Measurements from ENCODE around the gene ZEB1.
"Not testable (repeated sequence)": the region's sequence is repeated elsewhere in the genome, so short reads cannot be mapped to it uniquely, and the experiment has no call there.

Gene ZEB1

GRCh38 chr10:31362023-31362641 lies 43.1 kb downstream of the ZEB1 start:
- in situ Hi-C loops (cut with MboI; ENCODE audit: low sequenced_read_pairs): no loop called here

DNA sequence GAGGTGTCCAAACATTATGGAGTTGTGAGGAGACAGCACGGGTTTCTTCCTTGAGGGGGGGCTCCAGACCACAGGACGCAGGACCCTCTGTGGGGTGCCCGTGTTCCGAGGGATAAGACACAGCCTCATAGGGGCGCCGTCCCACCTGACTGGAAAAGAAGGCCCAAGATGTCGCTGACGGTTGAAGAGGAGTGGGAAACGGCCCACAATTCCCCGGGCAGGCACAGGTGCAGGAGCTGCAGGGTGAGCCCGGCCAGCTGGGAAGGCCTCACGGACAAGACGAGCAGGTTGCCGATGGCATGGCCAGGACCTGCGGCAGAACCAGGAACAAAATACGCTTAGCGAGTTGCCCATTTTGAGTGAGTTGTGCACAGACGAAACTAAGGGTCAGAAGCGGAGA lies 44.7 kb downstream of the ZEB1 start:
- in situ Hi-C loops (cut with MboI; ENCODE audit: low sequenced_read_pairs): not testable (repeated sequence)

GRCh38 chr10:31364238-31364637 lies 45.2 kb downstream of the ZEB1 start:
- in situ Hi-C loops (cut with MboI; ENCODE audit: low sequenced_read_pairs): not testable (repeated sequence)

GRCh38 chr10:31366703-31367102 lies 47.7 kb downstream of the ZEB1 start:
- in situ Hi-C loops (cut with MboI; ENCODE audit: low sequenced_read_pairs): no loop called here

GRCh38 chr10:31368724-31369123 lies 49.7 kb downstream of the ZEB1 start:
- in situ Hi-C loops (cut with MboI; ENCODE audit: low sequenced_read_pairs): no loop called here

GRCh38 chr10:31372439-31372838 lies 53.4 kb downstream of the ZEB1 start:
- in situ Hi-C loops (cut with MboI; ENCODE audit: low sequenced_read_pairs): no loop called here

DNA sequence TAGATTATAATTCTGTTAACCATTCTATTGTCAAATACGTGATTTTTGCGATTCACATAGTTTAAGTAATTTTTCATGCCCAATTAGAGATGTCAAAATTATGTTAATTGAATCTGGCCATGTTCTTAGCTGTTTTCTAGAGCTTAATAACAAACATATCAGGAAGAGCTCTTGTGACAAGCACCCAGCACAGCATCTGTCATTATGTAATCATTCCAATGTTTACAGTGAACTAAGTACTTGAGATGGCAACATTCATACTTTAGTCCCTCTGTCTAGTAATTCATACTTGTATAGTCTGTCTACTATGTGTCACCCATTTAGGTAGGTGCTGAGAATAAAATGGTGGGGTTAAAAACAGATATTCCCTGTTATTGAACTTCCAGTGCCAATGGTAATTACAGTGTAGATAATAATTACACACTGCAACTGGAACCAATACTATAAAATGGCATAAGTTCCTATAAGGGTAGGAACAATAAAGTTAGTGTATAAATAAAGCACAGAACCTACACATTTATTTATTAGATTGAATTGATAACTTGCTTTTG lies 55.2 kb downstream of the ZEB1 start:
- in situ Hi-C loops (cut with MboI; ENCODE audit: low sequenced_read_pairs): no loop called here

GRCh38 chr10:31381171-31381570 lies 62.2 kb downstream of the ZEB1 start:
- in situ Hi-C loops (cut with MboI; ENCODE audit: low sequenced_read_pairs): no loop called here

- in situ Hi-C loops (cut with MboI; ENCODE audit: low sequenced_read_pairs): no loop called here
Measured at GRCh38 chr10:31381766-31382316, 62.8 kb downstream of the ZEB1 start.

- in situ Hi-C loops (cut with MboI; ENCODE audit: low sequenced_read_pairs): no loop called here
Measured at GRCh38 chr10:31383810-31384588, 65.0 kb downstream of the ZEB1 start.

GRCh38 chr10:31384589-31384949 lies 65.6 kb downstream of the ZEB1 start:
- in situ Hi-C loops (cut with MboI; ENCODE audit: low sequenced_read_pairs): no loop called here

- in situ Hi-C loops (cut with MboI; ENCODE audit: low sequenced_read_pairs): no loop called here
Measured at GRCh38 chr10:31390804-31391203, 71.8 kb downstream of the ZEB1 start.

DNA sequence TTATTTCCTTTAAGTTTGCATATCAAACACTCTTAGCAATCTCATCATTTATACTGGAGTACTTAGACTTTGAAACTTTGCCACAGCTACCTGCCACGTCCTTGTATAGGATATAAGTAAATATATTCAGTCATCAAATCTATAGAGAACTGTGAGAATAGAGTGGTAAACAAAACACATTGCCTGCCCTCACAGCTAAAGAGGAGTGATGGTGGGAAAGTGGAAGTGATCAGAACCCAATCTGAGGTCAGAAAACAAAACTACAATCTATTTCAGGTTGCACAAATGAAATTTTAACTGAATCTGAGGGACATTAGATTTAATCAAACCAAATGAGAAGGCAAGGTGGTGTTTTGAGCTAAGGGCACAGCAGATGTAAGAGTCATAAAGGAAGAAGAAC lies 74.8 kb downstream of the ZEB1 start:
- in situ Hi-C loops (cut with MboI; ENCODE audit: low sequenced_read_pairs): no loop called here

GRCh38 chr10:31395695-31396094 lies 76.7 kb downstream of the ZEB1 start:
- in situ Hi-C loops (cut with MboI; ENCODE audit: low sequenced_read_pairs): no loop called here

DNA sequence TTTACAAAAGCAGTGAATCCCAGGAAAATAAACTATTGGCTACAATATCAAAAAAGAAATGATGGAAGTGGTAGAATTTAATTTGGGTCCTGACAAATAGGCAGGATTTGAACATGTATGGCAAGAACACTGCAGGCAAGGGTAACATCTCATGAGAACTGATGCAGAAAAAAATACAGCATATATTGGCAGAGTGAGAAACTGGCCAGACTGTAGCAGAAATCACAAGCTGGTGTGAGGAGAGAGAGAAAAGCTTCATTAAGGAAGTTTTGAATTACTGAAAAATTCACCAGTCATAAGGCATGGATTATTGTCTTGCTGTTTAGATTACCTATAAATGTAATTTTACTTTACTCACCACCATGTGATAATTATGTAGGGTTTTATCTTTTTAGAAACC lies 77.4 kb downstream of the ZEB1 start:
- in situ Hi-C loops (cut with MboI; ENCODE audit: low sequenced_read_pairs): no loop called here

- in situ Hi-C loops (cut with MboI; ENCODE audit: low sequenced_read_pairs): no loop called here
Measured at GRCh38 chr10:31397852-31398251, 78.8 kb downstream of the ZEB1 start.

GRCh38 chr10:31399171-31399570 lies 80.2 kb downstream of the ZEB1 start:
- in situ Hi-C loops (cut with MboI; ENCODE audit: low sequenced_read_pairs): no loop called here

DNA sequence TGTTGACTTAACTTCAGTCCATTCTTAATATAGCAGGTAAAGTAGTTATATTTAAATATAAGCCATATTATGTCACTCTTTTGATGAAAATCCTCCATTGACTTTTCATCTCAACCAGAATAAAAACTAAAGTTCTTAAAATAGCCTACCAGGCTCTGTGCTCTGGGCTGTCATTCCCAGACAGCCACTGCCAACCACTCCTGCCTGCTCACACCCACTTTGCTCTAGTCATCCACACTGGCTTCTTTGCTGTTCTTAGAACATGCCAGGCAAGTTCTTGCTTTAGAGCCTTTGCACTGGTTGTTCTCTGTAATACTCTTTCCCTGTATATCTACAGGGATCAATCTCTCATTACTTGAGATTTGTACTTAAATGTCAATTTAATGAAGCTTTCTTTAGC lies 80.6 kb downstream of the ZEB1 start:
- in situ Hi-C loops (cut with MboI; ENCODE audit: low sequenced_read_pairs): no loop called here

- in situ Hi-C loops (cut with MboI; ENCODE audit: low sequenced_read_pairs): no loop called here
Measured at GRCh38 chr10:31401287-31401686, 82.3 kb downstream of the ZEB1 start.

DNA sequence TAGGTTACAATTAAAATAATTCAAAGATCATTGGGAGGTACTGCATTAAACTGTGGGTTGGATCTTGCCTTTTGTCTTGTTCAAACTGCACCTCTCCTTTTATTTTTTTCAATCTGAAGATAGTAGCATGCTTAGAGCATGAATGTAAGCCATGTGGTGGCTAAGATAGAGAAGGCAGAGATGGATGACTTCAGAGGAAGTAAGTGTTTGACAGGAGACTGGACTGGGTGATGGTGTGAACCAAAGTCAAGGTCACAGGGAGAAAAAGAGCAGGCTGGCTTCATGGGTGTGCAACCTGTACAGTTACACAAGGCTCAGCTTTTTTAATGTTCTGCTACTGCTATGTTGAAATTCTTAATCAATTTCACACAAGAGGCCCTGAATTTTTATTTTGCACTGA lies 85.6 kb downstream of the ZEB1 start:
- in situ Hi-C loops (cut with MboI; ENCODE audit: low sequenced_read_pairs): no loop called here

GRCh38 chr10:31405829-31406228 lies 86.8 kb downstream of the ZEB1 start:
- in situ Hi-C loops (cut with MboI; ENCODE audit: low sequenced_read_pairs): not testable (repeated sequence)

DNA sequence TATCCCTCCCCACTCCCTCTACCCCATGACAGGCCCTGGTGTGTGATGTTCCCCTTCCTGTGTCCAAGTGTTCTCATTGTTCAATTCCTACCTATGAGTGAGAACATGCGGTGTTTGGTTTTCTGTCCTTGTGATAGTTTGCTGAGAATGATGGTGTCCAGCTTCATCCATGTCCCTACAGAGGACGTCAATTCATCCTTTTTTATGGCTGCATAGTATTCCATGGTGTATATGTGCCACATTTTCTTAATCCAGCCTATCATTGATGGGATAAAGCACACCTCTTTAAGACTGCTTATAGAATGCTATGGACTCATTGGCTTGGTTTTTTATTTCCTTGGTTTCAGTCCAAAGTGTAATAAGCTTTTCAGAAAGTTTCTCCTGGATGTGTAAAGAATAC lies 93.4 kb downstream of the ZEB1 start:
- in situ Hi-C loops (cut with MboI; ENCODE audit: low sequenced_read_pairs): not testable (repeated sequence)
